Activated CD8-positive, alpha-beta T cell treated with anti-CD3 and anti-CD28 coated beads for 36 hours (primary cell): ENCODE data around the gene CARD14. TPM values are rescaled to one million over a fixed set of nuclear protein-coding genes. Genes with fewer than 3 reads are reported as not detected.

Experiments used
- ATAC-seq: fragments of 200-7000 bp; cut with Tn5 transposase; one replicate; pipeline ENCODE4 v1.10.0; 2021; ENCODE audit warnings: mild to moderate bottlenecking, moderate library complexity
- CTCF ChIA-PET: fragments of 350-600 bp; sonication (Branson Sonifier 250); formaldehyde crosslinking; loops from one replicate; lab custom pipeline; 2021; ENCODE audit warnings: antibody characterized with exemption; lab: Charles Lee
- POLR2A ChIA-PET: fragments of 350-600 bp; sonication (Branson Sonifier 250); formaldehyde crosslinking; loops from one replicate; lab custom pipeline; 2021; ENCODE audit warnings: antibody characterized with exemption; lab: Charles Lee
- DNase-seq: peaks from one replicate; pipeline ENCODE4 v3.0.0-alpha.2; 2020
- H3K27ac Mint-ChIP-seq: one replicate; pipeline ENCODE4 v1.8.0; 2021; ENCODE audit warnings: mild to moderate bottlenecking, mixed read lengths
- H3K27me3 Mint-ChIP-seq: one replicate; pipeline ENCODE4 v1.8.0; 2021; ENCODE audit warnings: mixed read lengths
- H3K36me3 Mint-ChIP-seq: one replicate; pipeline ENCODE4 v1.8.0; 2021; ENCODE audit warnings: low read depth, mixed read lengths
- H3K4me1 Mint-ChIP-seq: one replicate; pipeline ENCODE4 v1.8.0; 2021; ENCODE audit warnings: low read depth, mixed read lengths
- H3K4me3 Mint-ChIP-seq: one replicate; pipeline ENCODE4 v1.8.0; 2021; ENCODE audit warnings: mild to moderate bottlenecking, moderate library complexity, mixed read lengths
- H3K9me3 Mint-ChIP-seq: one replicate; pipeline ENCODE4 v1.8.0; 2021; ENCODE audit warnings: mixed read lengths
- intact Hi-C: fragments of 100-400 bp; cut with micrococcal nuclease; formaldehyde crosslinking; loops from one replicate; pipeline ENCODE4 v1.10.0; 2022
- total RNA-seq, 2 experiments: library from RNA; stranded (reverse); gene quantifications; one replicate each; pipeline ENCODE4 v1.2.3, GENCODE V29; 2021
- TF ChIP-seq, protein P1 (sequence below): fragments of 200-600 bp; IDR thresholded peaks from one replicate; pipeline ENCODE4 v1.8.0; 2022; ENCODE audit warnings: antibody characterized with exemption, mild to moderate bottlenecking

CARD14 gene
- total RNA-seq, 2 experiments from 2014 or later, result 0.11 to 0.50 TPM

DNA sequence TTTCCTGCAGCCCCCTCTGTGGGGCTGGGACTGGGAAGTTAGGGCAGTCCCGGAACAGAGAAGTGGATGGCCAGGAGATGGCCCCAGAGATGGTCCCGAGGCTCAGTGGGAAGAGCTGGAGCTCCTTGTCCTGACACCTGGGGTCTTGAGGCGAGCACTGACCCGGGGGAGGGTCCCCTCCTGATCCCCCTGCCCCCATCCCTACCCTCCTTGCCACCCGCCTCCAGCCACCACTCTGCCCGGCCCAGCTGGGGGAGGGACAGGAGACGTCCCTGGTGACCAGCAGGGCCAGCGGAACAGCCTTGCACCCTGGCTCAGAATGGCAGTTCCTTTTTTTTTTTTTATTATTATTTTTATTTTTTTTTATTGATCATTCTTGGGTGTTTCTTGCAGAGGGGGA is 76.9 kb downstream of the CARD14 start:
- TF ChIP-seq, protein P1, sequence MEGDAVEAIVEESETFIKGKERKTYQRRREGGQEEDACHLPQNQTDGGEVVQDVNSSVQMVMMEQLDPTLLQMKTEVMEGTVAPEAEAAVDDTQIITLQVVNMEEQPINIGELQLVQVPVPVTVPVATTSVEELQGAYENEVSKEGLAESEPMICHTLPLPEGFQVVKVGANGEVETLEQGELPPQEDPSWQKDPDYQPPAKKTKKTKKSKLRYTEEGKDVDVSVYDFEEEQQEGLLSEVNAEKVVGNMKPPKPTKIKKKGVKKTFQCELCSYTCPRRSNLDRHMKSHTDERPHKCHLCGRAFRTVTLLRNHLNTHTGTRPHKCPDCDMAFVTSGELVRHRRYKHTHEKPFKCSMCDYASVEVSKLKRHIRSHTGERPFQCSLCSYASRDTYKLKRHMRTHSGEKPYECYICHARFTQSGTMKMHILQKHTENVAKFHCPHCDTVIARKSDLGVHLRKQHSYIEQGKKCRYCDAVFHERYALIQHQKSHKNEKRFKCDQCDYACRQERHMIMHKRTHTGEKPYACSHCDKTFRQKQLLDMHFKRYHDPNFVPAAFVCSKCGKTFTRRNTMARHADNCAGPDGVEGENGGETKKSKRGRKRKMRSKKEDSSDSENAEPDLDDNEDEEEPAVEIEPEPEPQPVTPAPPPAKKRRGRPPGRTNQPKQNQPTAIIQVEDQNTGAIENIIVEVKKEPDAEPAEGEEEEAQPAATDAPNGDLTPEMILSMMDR, result no peak
- ChIA-PET POLR2A (no interaction called here), CTCF (no interaction called here)
- Mint-ChIP-seq H3K4me1 (peaks cover under 1% of the 10 kb centered on the region), H3K36me3 (no peaks in the 10 kb centered on the region), H3K27ac (no peak overlapping the region), H3K4me3 (no peak overlapping the region), H3K9me3 (no peaks in the 10 kb centered on the region), H3K27me3 (no peaks in the 10 kb centered on the region)
- no peak for ATAC-seq
- intact Hi-C loops, result no loop called here
- DNase-seq, result no peak

DNA sequence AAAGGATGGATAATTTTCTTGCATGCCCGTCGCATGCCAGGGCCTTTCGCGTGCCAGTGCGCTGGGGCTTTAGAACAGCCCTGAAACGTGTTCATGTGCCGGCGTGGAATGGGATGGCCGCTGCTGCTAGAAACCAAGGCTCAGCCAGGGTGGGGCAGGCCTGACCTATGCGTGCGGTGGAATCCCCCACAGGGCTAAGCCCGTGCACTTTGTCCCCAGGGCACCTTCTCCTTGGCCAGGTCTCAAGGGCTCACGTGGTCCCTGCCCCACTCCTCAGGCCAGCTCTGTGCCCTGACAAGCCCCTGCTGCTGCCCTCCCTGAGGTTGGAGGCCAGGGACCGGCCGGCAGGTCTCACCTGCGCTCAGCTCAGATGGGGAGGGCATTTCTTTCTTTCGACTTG is 77.7 kb downstream of the CARD14 start:
- DNase-seq (no peak), ATAC-seq (no peak)
- no peaks in the 10 kb centered on the region for H3K9me3 Mint-ChIP-seq
- intact Hi-C loops, result no loop called here
- no peaks in the 10 kb centered on the region for H3K27me3 Mint-ChIP-seq
- H3K36me3 Mint-ChIP-seq, result no peaks in the 10 kb centered on the region
- TF ChIP-seq, protein P1, result no peak
- H3K27ac Mint-ChIP-seq, result no peak overlapping the region
- CTCF ChIA-PET, result no interaction called here
- no peak overlapping the region for H3K4me3 Mint-ChIP-seq
- POLR2A ChIA-PET, result no interaction called here
- peaks cover 2% of the 10 kb centered on the region for H3K4me1 Mint-ChIP-seq

DNA sequence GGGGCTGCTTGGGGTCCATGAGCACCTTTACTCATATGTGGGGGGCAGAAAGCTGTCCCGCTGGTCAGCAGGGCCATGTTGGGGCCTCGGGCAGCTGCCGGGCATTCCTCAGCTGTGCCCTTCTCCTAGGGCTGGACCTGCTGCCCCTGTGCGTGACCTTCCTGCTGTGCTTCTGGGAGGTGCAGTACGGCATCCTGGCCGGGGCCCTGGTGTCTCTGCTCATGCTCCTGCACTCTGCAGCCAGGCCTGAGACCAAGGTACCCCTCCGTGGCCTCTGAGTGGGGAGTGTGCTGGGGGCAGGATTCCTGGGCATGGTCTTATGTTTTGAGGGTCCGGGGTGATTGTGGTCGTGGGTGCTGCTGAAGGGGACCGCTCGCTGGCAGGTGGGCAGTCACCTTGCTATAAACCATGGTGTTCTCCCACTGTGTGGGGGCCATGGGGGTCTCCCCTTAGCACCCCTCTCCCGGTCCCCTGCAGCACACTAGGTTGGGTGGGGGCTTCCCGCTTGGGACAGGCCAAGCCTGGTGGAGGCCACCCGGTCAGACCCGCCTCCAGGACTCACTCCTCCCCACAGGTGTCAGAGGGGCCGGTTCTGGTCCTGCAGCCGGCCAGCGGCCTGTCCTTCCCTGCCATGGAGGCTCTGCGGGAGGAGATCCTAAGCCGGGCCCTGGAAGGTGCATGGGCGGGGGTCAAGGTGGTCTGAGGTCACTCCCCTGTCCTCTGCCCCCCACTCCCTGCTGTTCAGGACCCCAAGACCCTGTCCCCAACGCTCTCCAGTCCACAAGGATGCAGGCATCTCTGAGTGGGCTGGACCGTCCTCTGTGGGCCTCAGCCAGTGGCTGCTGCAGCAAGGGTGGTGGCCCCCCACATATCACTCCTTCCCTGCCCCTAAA is 78.4 kb downstream of the CARD14 start:
- CTCF ChIA-PET, result no interaction called here
- no peak for DNase-seq

DNA sequence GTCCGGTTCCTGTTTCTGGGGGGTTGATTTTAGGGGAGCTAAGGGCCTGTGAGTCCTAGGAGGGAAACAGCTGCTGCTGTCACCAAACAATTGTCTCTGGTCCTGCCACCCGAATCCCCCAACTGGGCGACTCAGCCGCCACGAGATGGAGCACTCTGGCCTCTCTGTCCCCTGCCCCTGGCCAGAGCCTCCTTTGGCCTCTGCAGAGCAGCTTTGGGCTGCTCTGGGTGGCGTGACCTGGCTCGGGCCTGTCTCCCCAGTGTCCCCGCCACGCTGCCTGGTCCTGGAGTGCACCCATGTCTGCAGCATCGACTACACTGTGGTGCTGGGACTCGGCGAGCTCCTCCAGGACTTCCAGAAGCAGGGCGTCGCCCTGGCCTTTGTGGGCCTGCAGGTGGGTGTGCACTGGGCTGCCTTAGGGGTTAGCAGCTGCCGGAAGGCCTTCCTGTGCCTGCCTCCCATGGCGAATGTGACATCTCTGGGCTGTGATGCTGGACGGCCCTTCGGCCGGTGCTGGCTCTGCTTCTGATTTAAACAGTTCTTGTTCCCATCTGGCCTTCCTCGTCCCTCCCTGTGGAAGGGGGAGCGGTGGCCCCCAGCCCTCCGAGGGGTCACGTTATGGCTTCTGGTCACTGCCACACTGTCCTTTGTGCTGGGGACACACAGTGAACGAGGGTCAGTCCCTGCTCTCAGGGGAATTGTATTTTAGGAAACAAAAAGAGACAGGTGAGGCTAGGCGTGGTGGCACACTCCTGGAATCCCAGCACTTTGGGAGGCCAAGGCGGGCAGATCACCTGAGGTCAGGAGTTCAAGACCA is 79.3 kb downstream of the CARD14 start:
- no peak for ATAC-seq
- POLR2A ChIA-PET, result no interaction called here
- CTCF ChIA-PET, result no interaction called here

More for the DNA sequence above, 78.4 kb downstream of the CARD14 start:
- H3K4me3 Mint-ChIP-seq, result no peak overlapping the region
- no peaks in the 10 kb centered on the region for H3K9me3 Mint-ChIP-seq
- POLR2A ChIA-PET, result no interaction called here
- intact Hi-C loops, result no loop called here
- H3K27ac Mint-ChIP-seq, result no peak overlapping the region
- H3K36me3 Mint-ChIP-seq, result no peaks in the 10 kb centered on the region
- H3K27me3 Mint-ChIP-seq, result no peaks in the 10 kb centered on the region
- TF ChIP-seq, protein P1, result no peak
- H3K4me1 Mint-ChIP-seq, result peaks cover 9% of the 10 kb centered on the region
- no peak for ATAC-seq

More for the DNA sequence above, 79.3 kb downstream of the CARD14 start:
- Mint-ChIP-seq H3K36me3 (no peaks in the 10 kb centered on the region), H3K4me3 (no peak overlapping the region), H3K9me3 (no peaks in the 10 kb centered on the region), H3K27me3 (no peaks in the 10 kb centered on the region), H3K4me1 (peaks cover 15% of the 10 kb centered on the region), H3K27ac (no peak overlapping the region)
- DNase-seq, result no peak
- intact Hi-C loops, result no loop called here
- TF ChIP-seq, protein P1, result no peak
